Astrocyte of the cerebellum (primary cell): ENCODE measurements around the gene ARFGEF2.

ENCODE experiments used
- DNase-seq: peaks from one replicate; pipeline ENCODE4 v3.0.0-alpha.2; 2011; ENCODE audit warnings: low read depth
- H3K4me3 ChIP-seq: 2 replicates; pipeline ENCODE4 v1.5.1; 2011; ENCODE audit warnings: mild to moderate bottlenecking, low read depth, low read length, moderate library complexity
- in situ Hi-C: cut with HindIII; loops from 2 replicates; pipeline ENCODE4 v1.10.0; 2017; ENCODE audit warnings: low sequenced_read_pairs
- TF ChIP-seq, protein P1 (sequence below): IDR thresholded peaks from 2 replicates; pipeline ENCODE4 v1.5.1; 2012; ENCODE audit warnings: low read length, low read depth, moderate library complexity, mild to moderate bottlenecking; ENCODE audit errors: missing control alignments

The ARFGEF2 gene

GRCh38 chr20:49037962-49038387 lies 116.5 kb downstream of the ARFGEF2 start:
- TF ChIP-seq, protein P1, sequence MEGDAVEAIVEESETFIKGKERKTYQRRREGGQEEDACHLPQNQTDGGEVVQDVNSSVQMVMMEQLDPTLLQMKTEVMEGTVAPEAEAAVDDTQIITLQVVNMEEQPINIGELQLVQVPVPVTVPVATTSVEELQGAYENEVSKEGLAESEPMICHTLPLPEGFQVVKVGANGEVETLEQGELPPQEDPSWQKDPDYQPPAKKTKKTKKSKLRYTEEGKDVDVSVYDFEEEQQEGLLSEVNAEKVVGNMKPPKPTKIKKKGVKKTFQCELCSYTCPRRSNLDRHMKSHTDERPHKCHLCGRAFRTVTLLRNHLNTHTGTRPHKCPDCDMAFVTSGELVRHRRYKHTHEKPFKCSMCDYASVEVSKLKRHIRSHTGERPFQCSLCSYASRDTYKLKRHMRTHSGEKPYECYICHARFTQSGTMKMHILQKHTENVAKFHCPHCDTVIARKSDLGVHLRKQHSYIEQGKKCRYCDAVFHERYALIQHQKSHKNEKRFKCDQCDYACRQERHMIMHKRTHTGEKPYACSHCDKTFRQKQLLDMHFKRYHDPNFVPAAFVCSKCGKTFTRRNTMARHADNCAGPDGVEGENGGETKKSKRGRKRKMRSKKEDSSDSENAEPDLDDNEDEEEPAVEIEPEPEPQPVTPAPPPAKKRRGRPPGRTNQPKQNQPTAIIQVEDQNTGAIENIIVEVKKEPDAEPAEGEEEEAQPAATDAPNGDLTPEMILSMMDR: no peak
- no peak overlapping the region for H3K4me3 ChIP-seq
- no peak for DNase-seq
- in situ Hi-C loops: no loop called here

DNA sequence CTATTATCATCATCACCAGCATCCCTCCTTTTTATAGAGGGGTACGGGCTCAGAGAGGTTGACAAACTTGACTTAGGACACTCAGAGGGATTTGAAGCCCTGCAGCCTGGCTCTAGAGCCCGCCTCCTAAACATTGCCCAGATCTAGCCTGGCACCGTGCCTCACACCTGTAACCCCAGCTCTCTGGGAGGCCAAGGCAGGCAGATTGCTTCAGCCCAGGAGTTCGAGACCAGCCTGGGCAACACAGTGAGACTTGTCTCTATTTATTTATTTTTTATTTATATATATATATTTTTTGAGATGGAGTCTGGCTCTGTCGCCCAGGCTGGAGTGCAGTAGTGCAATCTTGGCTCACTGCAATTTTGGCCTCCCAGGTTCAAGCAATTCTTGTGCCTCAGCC lies 118.3 kb downstream of the ARFGEF2 start:
- no peak for DNase-seq
- TF ChIP-seq, protein P1: no peak
- in situ Hi-C loops: no loop called here
- no peak overlapping the region for H3K4me3 ChIP-seq

DNA sequence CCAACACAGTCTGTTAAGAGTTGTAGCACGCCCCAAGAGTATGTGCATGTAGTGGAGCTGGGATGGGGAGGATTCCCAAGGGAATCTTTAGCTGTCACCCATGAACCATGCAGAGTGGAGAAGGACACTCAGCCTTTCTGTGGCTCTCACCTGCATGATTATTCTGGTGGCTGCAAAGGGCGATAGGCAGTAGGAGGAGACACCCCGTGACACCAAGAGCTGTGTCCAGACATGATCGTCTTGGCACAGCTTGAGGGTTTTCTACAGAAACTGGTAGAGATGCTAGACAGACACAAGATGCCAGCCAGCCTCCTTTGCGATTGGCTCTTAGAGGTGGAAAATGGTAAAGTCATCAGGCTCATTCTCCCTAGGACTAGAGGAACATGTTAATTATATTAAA lies 121.5 kb downstream of the ARFGEF2 start:
- in situ Hi-C loops: no loop called here
- DNase-seq: no peak
- TF ChIP-seq, protein P1: no peak
- H3K4me3 ChIP-seq: no peak overlapping the region

DNA sequence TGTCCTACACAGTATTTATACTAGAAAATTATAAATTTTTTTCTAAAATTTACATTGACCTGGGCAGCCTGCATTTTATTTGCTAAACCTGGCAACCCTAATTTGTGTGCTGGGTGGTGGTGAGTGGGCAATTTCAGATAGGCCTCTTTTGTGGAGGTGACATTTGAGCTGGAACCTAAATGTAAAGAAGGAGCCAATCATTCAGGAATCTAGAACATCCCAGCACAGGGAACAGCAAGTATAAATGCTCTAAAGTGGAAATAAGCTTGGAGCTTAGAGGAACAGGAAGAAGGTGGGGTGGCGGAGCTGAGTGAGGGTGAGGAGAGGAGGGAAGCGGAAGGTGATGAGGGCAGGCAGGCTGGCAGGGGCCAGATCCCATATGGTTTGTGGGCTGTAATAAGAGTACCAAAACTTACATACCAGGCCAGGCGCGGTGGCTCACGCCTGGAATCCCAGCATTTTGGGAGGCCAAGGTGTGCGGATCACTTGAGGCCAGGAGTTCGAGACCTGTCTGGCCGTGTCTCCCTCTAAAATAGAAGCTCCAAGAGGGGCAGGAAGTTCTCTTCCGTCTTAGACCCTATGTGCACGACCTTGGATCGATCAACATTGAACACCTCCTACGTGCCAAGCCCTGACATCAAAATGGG lies 124.1 kb downstream of the ARFGEF2 start:
- no peak for DNase-seq
- TF ChIP-seq, protein P1: no peak
- H3K4me3 ChIP-seq: peak overlapping the region; percentile 98
- in situ Hi-C loops: no loop called here

GRCh38 chr20:49046087-49046900 lies 124.8 kb downstream of the ARFGEF2 start, which contains the start of gene CSE1L:
TSS of gene CSE1L (plus strand) at chr20:49046312. CDS start at chr20:49058464, 12,152 bp downstream.
- TF ChIP-seq, protein P1: no peak
- in situ Hi-C loops: no loop called here
- DNase-seq: peak; percentile 89
- H3K4me3 ChIP-seq: peak within 1 kb of the TSS; percentile 98

DNA sequence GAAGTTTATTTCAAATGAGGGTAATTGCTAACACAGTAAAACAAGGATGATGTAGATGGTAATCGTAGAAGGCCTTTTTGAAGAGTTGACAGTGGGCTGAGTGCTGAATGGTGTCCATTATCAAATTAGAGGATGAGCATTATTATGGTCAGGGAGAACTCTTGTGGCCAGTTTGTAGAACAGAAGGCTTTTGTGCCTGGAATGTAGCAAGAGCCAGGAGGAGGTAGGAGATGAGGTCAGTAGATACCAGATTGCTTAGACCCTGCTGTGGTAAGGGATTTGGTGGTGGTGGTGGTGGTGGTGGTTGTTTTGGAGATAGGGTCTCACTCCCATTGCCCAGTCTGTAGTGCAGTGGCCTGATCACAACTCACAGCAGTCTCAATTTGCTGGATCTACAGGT lies 130.8 kb downstream of the ARFGEF2 start:
- no peak for DNase-seq
- no peak overlapping the region for H3K4me3 ChIP-seq
- in situ Hi-C loops: no loop called here
- TF ChIP-seq, protein P1: no peak
